Keratinocyte (primary cell): ENCODE measurements around the gene SLAMF8. TPM values are rescaled to one million over a fixed set of nuclear protein-coding genes. Genes with fewer than 3 reads are reported as not detected.

Source experiments
- DNase-seq: peaks from one replicate; pipeline ENCODE4 v3.0.0-alpha.2; 2011; ENCODE audit warnings: low read depth, missing footprints, low spot score
- FAIRE-seq: peaks from 2 replicates; lab custom pipeline; 2011; peaks lifted over from hg19 to GRCh38; lab: Jason Lieb, UNC
- H2AFZ ChIP-seq: 2 replicates; pipeline ENCODE4 v1.6.0; 2012; ENCODE audit warnings: low read length, control low read depth, inconsistent platforms; ENCODE audit not compliant: control insufficient read depth
- H3K27ac ChIP-seq: 2 replicates; pipeline ENCODE4 v1.5.1; 2011; ENCODE audit warnings: low read length; ENCODE audit not compliant: control insufficient read depth, insufficient read depth
- H3K27me3 ChIP-seq: 3 replicates; pipeline ENCODE4 v1.6.0; 2011; ENCODE audit warnings: low read length; ENCODE audit not compliant: control insufficient read depth, insufficient read depth; ENCODE audit errors: extremely low read depth
- H3K36me3 ChIP-seq, 2 experiments: 2 replicates in 1 of 2; 3 replicates in 1 of 2; pipeline ENCODE4 v1.5.1; 2011; ENCODE audit warnings: low read length in 2 of 2, mild to moderate bottlenecking in 1 of 2; ENCODE audit not compliant: control insufficient read depth in 2 of 2, insufficient read depth in 2 of 2; ENCODE audit errors: extremely low read depth in 1 of 2
- H3K4me1 ChIP-seq: 3 replicates; pipeline ENCODE4 v1.5.1; 2011; ENCODE audit warnings: low read length; ENCODE audit not compliant: control insufficient read depth, insufficient read depth; ENCODE audit errors: extremely low read depth
- H3K4me2 ChIP-seq: 3 replicates; pipeline ENCODE4 v1.6.0; 2011; ENCODE audit warnings: low read depth, low read length; ENCODE audit not compliant: control insufficient read depth, insufficient read depth; ENCODE audit errors: extremely low read depth
- H3K4me3 ChIP-seq, 3 experiments: fragments of 200-600 bp in 1 of 3; sonication (generic) in 1 of 3; 2 replicates in 2 of 3; 3 replicates in 1 of 3; pipeline ENCODE4 v1.5.1; 2011 to 2016; ENCODE audit warnings: low read length in 3 of 3, mild to moderate bottlenecking in 3 of 3, control low read depth in 2 of 3, inconsistent platforms in 1 of 3, low read depth in 1 of 3, mixed read lengths in 1 of 3, mixed run types in 1 of 3, moderate library complexity in 1 of 3; ENCODE audit not compliant: control insufficient read depth in 2 of 3, insufficient read depth in 2 of 3; ENCODE audit errors: extremely low read depth in 1 of 3
- H3K79me2 ChIP-seq: 2 replicates; pipeline ENCODE4 v1.6.0; 2012; ENCODE audit warnings: low read length; ENCODE audit not compliant: control insufficient read depth, insufficient read depth
- H3K9ac ChIP-seq: 3 replicates; pipeline ENCODE4 v1.6.0; 2011; ENCODE audit warnings: low read length; ENCODE audit not compliant: control insufficient read depth, insufficient read depth; ENCODE audit errors: extremely low read depth
- H3K9me1 ChIP-seq: 3 replicates; pipeline ENCODE4 v1.6.0; 2011; ENCODE audit warnings: low read length; ENCODE audit not compliant: control insufficient read depth, insufficient read depth; ENCODE audit errors: extremely low read depth
- H3K9me3 ChIP-seq: 2 replicates; pipeline ENCODE4 v1.5.1; 2012; ENCODE audit warnings: low read depth, low read length; ENCODE audit not compliant: control insufficient read depth
- H4K20me1 ChIP-seq: 3 replicates; pipeline ENCODE4 v1.6.0; 2011; ENCODE audit warnings: low read length; ENCODE audit not compliant: control insufficient read depth, insufficient read depth; ENCODE audit errors: extremely low read depth
- CTCF ChIP-seq, 3 experiments: IDR thresholded peaks in 1 of 3; conservative IDR thresholded peaks in 1 of 3; optimal IDR thresholded peaks in 1 of 3; 2 replicates in 2 of 3; 3 replicates in 1 of 3; pipeline versions ENCODE3 to v1.5.1; 2011; ENCODE audit warnings: low read length in 3 of 3, mild to moderate bottlenecking in 3 of 3, moderate library complexity in 2 of 3, control low read depth in 1 of 3, inconsistent platforms in 1 of 3; ENCODE audit not compliant: insufficient read depth in 2 of 3; ENCODE audit errors: extremely low read depth in 1 of 3
- EZH2 ChIP-seq: IDR thresholded peaks from one replicate; pipeline ENCODE4 v1.6.1; 2012; ENCODE audit warnings: inconsistent platforms, mild to moderate bottlenecking, low read length, moderate library complexity
- dilution Hi-C: fragments of 300-500 bp; cut with MboI; formaldehyde crosslinking; loops from one replicate; pipeline ENCODE4 v1.7.0; 2020; ENCODE audit warnings: low sequenced_read_pairs; ENCODE audit not compliant: extremely low pct_ligation_motif_present
- polyA plus RNA-seq, 5 experiments: library from polyadenylated mRNA; depleted of rRNA in 3 of 5; stranded (reverse) in 3 of 5; stranded (forward) in 1 of 5; unstranded in 1 of 5; fragments of >200 nt; gene quantifications; 1 replicate in 1 of 5; 2 replicates in 3 of 5; 3 replicates in 1 of 5; pipeline versions ENCODE4 v1.2.1 to v1.2.3, GENCODE V29; 2011 to 2012; ENCODE audit warnings: missing spikeins in 2 of 5, low read depth in 1 of 5, low replicate concordance in 1 of 5

SLAMF8 gene
- polyA plus RNA-seq, 1 donor (not counting 4 experiments of a cell fraction or from before 2014, with no cell fraction given), result not detected

GRCh38 chr1:159860456-159860855 lies 33.8 kb downstream of the SLAMF8 start:
- no peaks in the 10 kb centered on the region for H4K20me1 ChIP-seq
- no peak overlapping the region for H3K27ac ChIP-seq
- no peak overlapping the region for H3K4me3 ChIP-seq
- no peaks in the 10 kb centered on the region for H3K27me3 ChIP-seq
- H3K36me3 ChIP-seq, result no peaks in the 10 kb centered on the region
- no peak overlapping the region for H3K9ac ChIP-seq
- H3K79me2 ChIP-seq, result no peaks in the 10 kb centered on the region
- dilution Hi-C loops, result no loop called here
- no peaks in the 10 kb centered on the region for H3K9me3 ChIP-seq
- peak overlapping the region; percentile 36 for H2AFZ ChIP-seq
- H3K9me1 ChIP-seq, result no peaks in the 10 kb centered on the region
- TF ChIP-seq EZH2 (no peak), CTCF (optimal IDR thresholded peaks at IDR 0.05 in 1 of 3, IDR thresholded peaks at IDR 0.05 in 1 of 3, conservative IDR thresholded peaks at IDR 0.05 in 1 of 3; ENCODE audit: extremely low read depth in 1 of 3, insufficient read depth in 2 of 3, low read length in 3 of 3) (no peak)
- peak; percentile 67 for FAIRE-seq
- H3K4me1 ChIP-seq, result peaks cover 25% of the 10 kb centered on the region
- peak overlapping the region; percentile 27 for H3K4me2 ChIP-seq
- DNase-seq, result no peak

GRCh38 chr1:159861218-159861617 lies 34.5 kb downstream of the SLAMF8 start:
- no peaks in the 10 kb centered on the region for H3K27me3 ChIP-seq
- no peaks in the 10 kb centered on the region for H3K36me3 ChIP-seq
- no peak overlapping the region for H3K9ac ChIP-seq
- H3K79me2 ChIP-seq, result no peaks in the 10 kb centered on the region
- no peaks in the 10 kb centered on the region for H3K9me1 ChIP-seq
- no peak overlapping the region for H2AFZ ChIP-seq
- peak overlapping the region; percentile 27 for H3K4me2 ChIP-seq
- peaks cover 33% of the 10 kb centered on the region for H3K4me1 ChIP-seq
- no peak for DNase-seq
- H4K20me1 ChIP-seq, result no peaks in the 10 kb centered on the region
- no peak for FAIRE-seq
- dilution Hi-C loops, result no loop called here
- no peak overlapping the region for H3K27ac ChIP-seq
- no peaks in the 10 kb centered on the region for H3K9me3 ChIP-seq
- no peak overlapping the region for H3K4me3 ChIP-seq
- TF ChIP-seq EZH2 (no peak), CTCF (optimal IDR thresholded peaks at IDR 0.05 in 1 of 3, IDR thresholded peaks at IDR 0.05 in 1 of 3, conservative IDR thresholded peaks at IDR 0.05 in 1 of 3; ENCODE audit: extremely low read depth in 1 of 3, insufficient read depth in 2 of 3, low read length in 3 of 3) (no peak)
